WTC11 (cell line): Measurements from ENCODE around the gene RBM28. TPM values are rescaled to one million over a fixed set of nuclear protein-coding genes. Genes with fewer than 3 reads are reported as not detected.

Experiments used
- ATAC-seq: fragments of 200-7000 bp; cut with Tn5 transposase; 2 replicates; pipeline ENCODE4 v1.10.0; 2021; ENCODE audit warnings: mild to moderate bottlenecking, moderate library complexity
- CTCF ChIA-PET: fragments of 300-600 bp; sonication (Branson Sonifier 250); formaldehyde crosslinking; loops from one replicate; lab custom pipeline; 2021; ENCODE audit warnings: antibody characterized with exemption; lab: Charles Lee
- POLR2A ChIA-PET: fragments of 350-600 bp; sonication (Branson Sonifier 250); formaldehyde crosslinking; loops from one replicate; lab custom pipeline; 2021; ENCODE audit warnings: antibody characterized with exemption; lab: Charles Lee
- DNase-seq: peaks from one replicate; pipeline ENCODE4 v3.0.0; 2021; ENCODE audit warnings: low spot score
- H3K27ac Mint-ChIP-seq: 2 replicates; pipeline ENCODE4 v1.8.0; 2021; ENCODE audit warnings: mixed read lengths
- H3K27me3 Mint-ChIP-seq: 2 replicates; pipeline ENCODE4 v1.8.0; 2021; ENCODE audit warnings: low read depth, mild to moderate bottlenecking, moderate library complexity, mixed read lengths
- H3K36me3 Mint-ChIP-seq: 2 replicates; pipeline ENCODE4 v1.8.0; 2021; ENCODE audit warnings: mixed read lengths
- H3K4me1 Mint-ChIP-seq: 2 replicates; pipeline ENCODE4 v1.8.0; 2022; ENCODE audit warnings: mixed read lengths
- H3K4me3 Mint-ChIP-seq: 2 replicates; pipeline ENCODE4 v1.8.0; 2021; ENCODE audit warnings: mild to moderate bottlenecking, moderate library complexity, mixed read lengths
- H3K9me3 Mint-ChIP-seq: 2 replicates; pipeline ENCODE4 v1.8.0; 2021; ENCODE audit warnings: mixed read lengths
- CBFB ChIP-seq: sonication (generic); formaldehyde crosslinking; IDR thresholded peaks from 2 replicates; pipeline ENCODE4 v1.8.1; 2022; ENCODE audit warnings: mild to moderate bottlenecking, low read depth, missing genetic modification reagents
- CREM ChIP-seq: sonication (generic); formaldehyde crosslinking; IDR thresholded peaks from 2 replicates; pipeline ENCODE4 v1.8.1; 2022; ENCODE audit warnings: mild to moderate bottlenecking, missing genetic modification reagents, moderate library complexity
- ESRRA ChIP-seq: sonication (generic); formaldehyde crosslinking; IDR thresholded peaks from 2 replicates; pipeline ENCODE4 v1.8.1; 2022; ENCODE audit warnings: mild to moderate bottlenecking, missing genetic modification reagents, borderline replicate concordance
- GABPB1 ChIP-seq: sonication (generic); formaldehyde crosslinking; IDR thresholded peaks from 2 replicates; pipeline ENCODE4 v1.8.1; 2023; ENCODE audit warnings: mild to moderate bottlenecking, missing genetic modification reagents
- MYBL2 ChIP-seq: sonication (generic); formaldehyde crosslinking; IDR thresholded peaks from 2 replicates; pipeline ENCODE4 v1.8.1; 2023; ENCODE audit warnings: mild to moderate bottlenecking, moderate library complexity, missing genetic modification reagents
- NFATC4 ChIP-seq: fragments of 250-450 bp; sonication (Bioruptor Pico); IDR thresholded peaks from 2 replicates; pipeline ENCODE4 v1.9.0; 2021; ENCODE audit warnings: mild to moderate bottlenecking
- RELA ChIP-seq: sonication (generic); formaldehyde crosslinking; IDR thresholded peaks from 2 replicates; pipeline ENCODE4 v1.8.1; 2022; ENCODE audit warnings: missing genetic modification reagents, mild to moderate bottlenecking, borderline replicate concordance
- SMAD4 ChIP-seq: sonication (generic); formaldehyde crosslinking; IDR thresholded peaks from 2 replicates; pipeline ENCODE4 v1.8.0; 2022; ENCODE audit warnings: mild to moderate bottlenecking, missing genetic modification reagents
- ZNF219 ChIP-seq: sonication (generic); formaldehyde crosslinking; IDR thresholded peaks from 2 replicates; pipeline ENCODE4 v1.8.0; 2023; ENCODE audit warnings: missing genetic modification reagents, mild to moderate bottlenecking, borderline replicate concordance
- ZNF317 ChIP-seq: sonication (generic); formaldehyde crosslinking; IDR thresholded peaks from 2 replicates; pipeline ENCODE4 v1.8.1; 2023; ENCODE audit warnings: low read depth, mild to moderate bottlenecking, moderate library complexity, missing genetic modification reagents, borderline replicate concordance
- total RNA-seq: library from RNA; stranded (reverse); gene quantifications from 3 replicates; pipeline ENCODE4 v1.2.3, GENCODE V29; 2021
- TF ChIP-seq, protein P1 (sequence below): sonication (generic); formaldehyde crosslinking; IDR thresholded peaks from 2 replicates; pipeline ENCODE4 v1.8.0; 2022; ENCODE audit warnings: missing genetic modification reagents
- TF ChIP-seq, protein P2 (sequence below): sonication (generic); formaldehyde crosslinking; IDR thresholded peaks from 2 replicates; pipeline ENCODE4 v1.8.0; 2022; ENCODE audit warnings: mild to moderate bottlenecking, missing genetic modification reagents
- TF ChIP-seq, protein P3 (sequence below): sonication (generic); formaldehyde crosslinking; IDR thresholded peaks from 2 replicates; pipeline ENCODE4 v1.8.0; 2022; ENCODE audit warnings: mild to moderate bottlenecking, missing genetic modification reagents
- TF ChIP-seq, protein P4 (sequence below): fragments of 250-450 bp; sonication (Bioruptor Pico); IDR thresholded peaks from 2 replicates; pipeline ENCODE4 v1.9.0; 2021; ENCODE audit warnings: moderate library complexity, mild to moderate bottlenecking, inconsistent platforms, borderline replicate concordance
- TF ChIP-seq, protein P5 (sequence below): sonication (generic); formaldehyde crosslinking; IDR thresholded peaks from 2 replicates; pipeline ENCODE4 v1.8.1; 2022; ENCODE audit warnings: missing genetic modification reagents, borderline replicate concordance
- TF ChIP-seq, protein P6 (sequence below): sonication (generic); formaldehyde crosslinking; IDR thresholded peaks from 2 replicates; pipeline ENCODE4 v1.8.1; 2023; ENCODE audit warnings: mild to moderate bottlenecking, moderate library complexity, missing genetic modification reagents

The RBM28 gene
- total RNA-seq, 1 experiment from 2014 or later, result 66.1 TPM

DNA sequence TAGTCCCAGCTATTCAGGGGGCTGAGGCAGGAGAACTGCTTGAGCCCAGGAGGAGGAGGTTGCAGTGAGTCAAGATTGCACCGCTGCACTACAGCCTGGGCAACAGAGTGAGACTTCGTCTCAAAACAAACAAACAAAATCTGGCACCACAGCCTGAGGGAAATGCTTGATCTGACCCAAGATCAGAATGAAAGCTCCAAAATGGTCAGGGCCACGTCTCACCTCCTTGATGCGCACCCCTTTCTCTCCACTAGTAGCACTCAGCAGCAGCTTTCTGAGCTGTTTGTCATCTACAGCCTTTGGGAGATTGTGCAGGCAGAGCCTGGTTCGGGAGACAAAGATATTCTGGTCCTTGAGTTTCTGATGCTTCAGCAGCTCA, 22.7 kb downstream of the RBM28 start:
- Mint-ChIP-seq H3K4me3 (no peak overlapping the region), H3K36me3 (peaks cover 70% of the 10 kb centered on the region), H3K4me1 (no peaks in the 10 kb centered on the region), H3K27me3 (no peaks in the 10 kb centered on the region), H3K27ac (no peak overlapping the region), H3K9me3 (no peaks in the 10 kb centered on the region)
- DNase-seq (no peak), ATAC-seq (no peak)
- no peak for TF ChIP-seq CREM
- TF ChIP-seq, protein P1, sequence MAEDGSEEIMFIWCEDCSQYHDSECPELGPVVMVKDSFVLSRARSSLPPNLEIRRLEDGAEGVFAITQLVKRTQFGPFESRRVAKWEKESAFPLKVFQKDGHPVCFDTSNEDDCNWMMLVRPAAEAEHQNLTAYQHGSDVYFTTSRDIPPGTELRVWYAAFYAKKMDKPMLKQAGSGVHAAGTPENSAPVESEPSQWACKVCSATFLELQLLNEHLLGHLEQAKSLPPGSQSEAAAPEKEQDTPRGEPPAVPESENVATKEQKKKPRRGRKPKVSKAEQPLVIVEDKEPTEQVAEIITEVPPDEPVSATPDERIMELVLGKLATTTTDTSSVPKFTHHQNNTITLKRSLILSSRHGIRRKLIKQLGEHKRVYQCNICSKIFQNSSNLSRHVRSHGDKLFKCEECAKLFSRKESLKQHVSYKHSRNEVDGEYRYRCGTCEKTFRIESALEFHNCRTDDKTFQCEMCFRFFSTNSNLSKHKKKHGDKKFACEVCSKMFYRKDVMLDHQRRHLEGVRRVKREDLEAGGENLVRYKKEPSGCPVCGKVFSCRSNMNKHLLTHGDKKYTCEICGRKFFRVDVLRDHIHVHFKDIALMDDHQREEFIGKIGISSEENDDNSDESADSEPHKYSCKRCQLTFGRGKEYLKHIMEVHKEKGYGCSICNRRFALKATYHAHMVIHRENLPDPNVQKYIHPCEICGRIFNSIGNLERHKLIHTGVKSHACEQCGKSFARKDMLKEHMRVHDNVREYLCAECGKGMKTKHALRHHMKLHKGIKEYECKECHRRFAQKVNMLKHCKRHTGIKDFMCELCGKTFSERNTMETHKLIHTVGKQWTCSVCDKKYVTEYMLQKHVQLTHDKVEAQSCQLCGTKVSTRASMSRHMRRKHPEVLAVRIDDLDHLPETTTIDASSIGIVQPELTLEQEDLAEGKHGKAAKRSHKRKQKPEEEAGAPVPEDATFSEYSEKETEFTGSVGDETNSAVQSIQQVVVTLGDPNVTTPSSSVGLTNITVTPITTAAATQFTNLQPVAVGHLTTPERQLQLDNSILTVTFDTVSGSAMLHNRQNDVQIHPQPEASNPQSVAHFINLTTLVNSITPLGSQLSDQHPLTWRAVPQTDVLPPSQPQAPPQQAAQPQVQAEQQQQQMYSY (CRISPR knock-in tag), result no peak
- TF ChIP-seq, protein P2, sequence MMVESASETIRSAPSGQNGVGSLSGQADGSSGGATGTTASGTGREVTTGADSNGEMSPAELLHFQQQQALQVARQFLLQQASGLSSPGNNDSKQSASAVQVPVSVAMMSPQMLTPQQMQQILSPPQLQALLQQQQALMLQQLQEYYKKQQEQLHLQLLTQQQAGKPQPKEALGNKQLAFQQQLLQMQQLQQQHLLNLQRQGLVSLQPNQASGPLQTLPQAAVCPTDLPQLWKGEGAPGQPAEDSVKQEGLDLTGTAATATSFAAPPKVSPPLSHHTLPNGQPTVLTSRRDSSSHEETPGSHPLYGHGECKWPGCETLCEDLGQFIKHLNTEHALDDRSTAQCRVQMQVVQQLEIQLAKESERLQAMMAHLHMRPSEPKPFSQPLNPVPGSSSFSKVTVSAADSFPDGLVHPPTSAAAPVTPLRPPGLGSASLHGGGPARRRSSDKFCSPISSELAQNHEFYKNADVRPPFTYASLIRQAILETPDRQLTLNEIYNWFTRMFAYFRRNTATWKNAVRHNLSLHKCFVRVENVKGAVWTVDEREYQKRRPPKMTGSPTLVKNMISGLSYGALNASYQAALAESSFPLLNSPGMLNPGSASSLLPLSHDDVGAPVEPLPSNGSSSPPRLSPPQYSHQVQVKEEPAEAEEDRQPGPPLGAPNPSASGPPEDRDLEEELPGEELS (CRISPR knock-in tag), result no peak
- POLR2A ChIA-PET, result no interaction called here
- CTCF ChIA-PET, result interaction anchor here (0.5 to 2.1 kb wide), 5 partner anchors 44 to 155 kb away, joined by 3 to 10 read pairs (median 3); no protein-coding TSS in a partner anchor

DNA sequence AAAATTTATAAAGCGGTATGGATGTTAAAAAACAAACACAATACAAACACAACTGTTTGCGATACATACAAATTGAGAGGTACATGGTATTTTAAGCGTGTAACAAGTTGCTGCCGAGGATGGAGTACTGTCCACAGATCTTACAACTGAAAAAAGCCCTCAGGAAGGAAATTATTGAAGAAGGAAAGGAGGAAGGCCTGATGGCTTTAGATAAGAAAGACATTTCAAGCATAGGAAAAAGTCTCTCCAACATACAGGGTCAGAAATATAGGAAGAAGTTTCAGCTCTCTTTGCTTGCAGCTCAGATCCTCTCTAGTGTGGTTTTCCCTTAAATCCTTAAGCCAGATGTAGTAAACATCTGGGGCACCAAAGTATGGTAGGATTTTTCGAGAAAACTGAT, 25.0 kb downstream of the RBM28 start:
- Mint-ChIP-seq H3K27ac (no peak overlapping the region), H3K9me3 (no peaks in the 10 kb centered on the region), H3K4me1 (no peaks in the 10 kb centered on the region), H3K27me3 (no peaks in the 10 kb centered on the region), H3K36me3 (peaks cover 72% of the 10 kb centered on the region), H3K4me3 (no peak overlapping the region)
- ATAC-seq (no peak), DNase-seq (no peak)
- ChIA-PET CTCF (interaction anchor here (1.7 kb wide), 1 partner anchor 29 kb away, joined by 4 read pairs; no protein-coding TSS in a partner anchor), POLR2A (no interaction called here)
- TF ChIP-seq NFATC4 (CRISPR knock-in tag), result no peak
- TF ChIP-seq SMAD4 (CRISPR knock-in tag), result no peak
- no peak for TF ChIP-seq GABPB1
- TF ChIP-seq, protein P3, sequence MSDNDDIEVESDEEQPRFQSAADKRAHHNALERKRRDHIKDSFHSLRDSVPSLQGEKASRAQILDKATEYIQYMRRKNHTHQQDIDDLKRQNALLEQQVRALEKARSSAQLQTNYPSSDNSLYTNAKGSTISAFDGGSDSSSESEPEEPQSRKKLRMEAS (CRISPR knock-in tag), result no peak
- TF ChIP-seq, protein P4, sequence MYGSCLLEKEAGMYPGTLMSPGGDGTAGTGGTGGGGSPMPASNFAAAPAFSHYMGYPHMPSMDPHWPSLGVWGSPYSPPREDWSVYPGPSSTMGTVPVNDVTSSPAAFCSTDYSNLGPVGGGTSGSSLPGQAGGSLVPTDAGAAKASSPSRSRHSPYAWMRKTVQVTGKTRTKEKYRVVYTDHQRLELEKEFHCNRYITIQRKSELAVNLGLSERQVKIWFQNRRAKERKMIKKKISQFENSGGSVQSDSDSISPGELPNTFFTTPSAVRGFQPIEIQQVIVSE (CRISPR knock-in tag), result no peak
- TF ChIP-seq MYBL2 (CRISPR knock-in tag), result no peak
- no peak for TF ChIP-seq ZNF219 (CRISPR knock-in tag)

DNA sequence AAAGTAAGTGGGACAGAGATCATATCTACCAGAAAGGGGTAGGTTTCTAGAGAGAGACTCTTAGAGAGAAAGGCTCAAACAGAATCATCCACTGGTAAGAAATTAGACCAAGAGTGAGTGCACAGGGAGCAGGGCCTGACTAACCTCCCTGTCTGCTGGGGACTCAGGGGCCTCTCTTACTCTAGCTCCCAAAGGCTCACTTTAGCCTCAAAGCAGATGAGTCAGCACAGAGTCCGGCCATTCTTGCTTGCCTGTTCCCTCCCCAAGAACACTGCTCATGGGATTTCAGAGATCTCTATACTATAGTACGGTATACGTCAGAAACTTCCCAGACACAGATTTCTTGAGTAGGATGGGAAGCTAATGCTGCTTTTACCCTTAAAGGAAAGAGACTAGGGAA, 32.7 kb downstream of the RBM28 start:
- H3K27me3 Mint-ChIP-seq, result no peaks in the 10 kb centered on the region

DNA sequence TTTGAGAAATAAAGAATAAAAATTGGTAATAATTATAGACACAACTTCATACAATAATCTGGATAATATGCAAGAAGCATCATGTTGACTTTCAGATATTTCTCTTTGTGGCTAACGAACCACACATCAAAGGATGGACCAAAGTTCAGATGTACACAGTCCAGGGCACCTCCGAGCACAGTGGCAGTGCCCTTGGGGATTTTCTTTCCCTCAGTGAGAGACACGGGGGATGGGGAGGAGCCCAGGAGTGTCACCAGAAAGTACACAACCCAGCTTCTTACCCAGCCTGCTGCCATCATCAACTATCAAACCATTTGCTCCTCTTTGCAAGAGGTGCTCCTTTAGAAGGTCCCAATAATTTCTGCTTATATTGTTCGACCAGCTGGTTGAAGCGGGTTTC, 33.2 kb downstream of the RBM28 start:
- no peaks in the 10 kb centered on the region for H3K9me3 Mint-ChIP-seq
- H3K27ac Mint-ChIP-seq, result no peak overlapping the region
- TF ChIP-seq ESRRA (CRISPR knock-in tag), result no peak
- TF ChIP-seq CBFB (CRISPR knock-in tag), result no peak
- TF ChIP-seq, protein P5, sequence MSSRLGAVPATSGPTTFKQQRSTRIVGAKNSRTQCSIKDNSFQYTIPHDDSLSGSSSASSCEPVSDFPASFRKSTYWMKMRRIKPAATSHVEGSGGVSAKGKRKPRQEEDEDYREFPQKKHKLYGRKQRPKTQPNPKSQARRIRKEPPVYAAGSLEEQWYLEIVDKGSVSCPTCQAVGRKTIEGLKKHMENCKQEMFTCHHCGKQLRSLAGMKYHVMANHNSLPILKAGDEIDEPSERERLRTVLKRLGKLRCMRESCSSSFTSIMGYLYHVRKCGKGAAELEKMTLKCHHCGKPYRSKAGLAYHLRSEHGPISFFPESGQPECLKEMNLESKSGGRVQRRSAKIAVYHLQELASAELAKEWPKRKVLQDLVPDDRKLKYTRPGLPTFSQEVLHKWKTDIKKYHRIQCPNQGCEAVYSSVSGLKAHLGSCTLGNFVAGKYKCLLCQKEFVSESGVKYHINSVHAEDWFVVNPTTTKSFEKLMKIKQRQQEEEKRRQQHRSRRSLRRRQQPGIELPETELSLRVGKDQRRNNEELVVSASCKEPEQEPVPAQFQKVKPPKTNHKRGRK (CRISPR knock-in tag), result no peak
- TF ChIP-seq, protein P6, sequence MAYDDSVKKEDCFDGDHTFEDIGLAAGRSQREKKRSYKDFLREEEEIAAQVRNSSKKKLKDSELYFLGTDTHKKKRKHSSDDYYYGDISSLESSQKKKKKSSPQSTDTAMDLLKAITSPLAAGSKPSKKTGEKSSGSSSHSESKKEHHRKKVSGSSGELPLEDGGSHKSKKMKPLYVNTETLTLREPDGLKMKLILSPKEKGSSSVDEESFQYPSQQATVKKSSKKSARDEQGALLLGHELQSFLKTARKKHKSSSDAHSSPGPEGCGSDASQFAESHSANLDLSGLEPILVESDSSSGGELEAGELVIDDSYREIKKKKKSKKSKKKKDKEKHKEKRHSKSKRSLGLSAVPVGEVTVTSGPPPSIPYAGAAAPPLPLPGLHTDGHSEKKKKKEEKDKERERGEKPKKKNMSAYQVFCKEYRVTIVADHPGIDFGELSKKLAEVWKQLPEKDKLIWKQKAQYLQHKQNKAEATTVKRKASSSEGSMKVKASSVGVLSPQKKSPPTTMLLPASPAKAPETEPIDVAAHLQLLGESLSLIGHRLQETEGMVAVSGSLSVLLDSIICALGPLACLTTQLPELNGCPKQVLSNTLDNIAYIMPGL (CRISPR knock-in tag), result no peak
- TF ChIP-seq RELA, result no peak
- TF ChIP-seq ZNF317 (CRISPR knock-in tag), result no peak
- H3K4me1 Mint-ChIP-seq, result no peaks in the 10 kb centered on the region
- DNase-seq, result no peak
- H3K36me3 Mint-ChIP-seq, result peaks cover 86% of the 10 kb centered on the region
- no peak for ATAC-seq
- no peaks in the 10 kb centered on the region for H3K27me3 Mint-ChIP-seq
- ChIA-PET CTCF (interaction anchor here (1.2 kb wide), 1 partner anchor 101 kb away, joined by 3 read pairs; no protein-coding TSS in a partner anchor), POLR2A (no interaction called here)
- H3K4me3 Mint-ChIP-seq, result no peak overlapping the region

More for the DNA sequence above, 32.7 kb downstream of the RBM28 start:
- CTCF ChIA-PET, result interaction anchor here (1.1 to 1.2 kb wide), 3 partner anchors 9 to 101 kb away, joined by 3 read pairs; no protein-coding TSS in a partner anchor
- no peak for DNase-seq
- no peak for TF ChIP-seq ZNF317 (CRISPR knock-in tag)
- TF ChIP-seq, all 79 proteins: peak for 0
- H3K36me3 Mint-ChIP-seq, result peaks cover 85% of the 10 kb centered on the region
- no peaks in the 10 kb centered on the region for H3K9me3 Mint-ChIP-seq
- ATAC-seq, result no peak
- no peak overlapping the region for H3K27ac Mint-ChIP-seq
- H3K4me1 Mint-ChIP-seq, result no peaks in the 10 kb centered on the region
- POLR2A ChIA-PET, result no interaction called here
- H3K4me3 Mint-ChIP-seq, result no peak overlapping the region
